Mononuclear cell (primary cell): ENCODE measurements around the gene P2RY2. TPM values are rescaled to one million over a fixed set of nuclear protein-coding genes. Genes with fewer than 3 reads are reported as not detected.

Experiments used
- H3K27me3 ChIP-seq: 2 replicates; pipeline ENCODE4 v1.6.0; 2011; ENCODE audit warnings: low read length, control low read depth; ENCODE audit not compliant: insufficient read depth
- H3K4me1 ChIP-seq: 2 replicates; pipeline ENCODE4 v1.5.1; 2011; ENCODE audit warnings: mild to moderate bottlenecking, low read length, control low read depth; ENCODE audit not compliant: insufficient read depth
- H3K4me3 ChIP-seq: 2 replicates; pipeline ENCODE4 v1.5.1; 2011; ENCODE audit warnings: mild to moderate bottlenecking, low read length, moderate library complexity
- H3K9me3 ChIP-seq: 2 replicates; pipeline ENCODE4 v1.5.1; 2011; ENCODE audit warnings: low read depth, mild to moderate bottlenecking, control low read depth, low read length
- total RNA-seq: library from RNA; depleted of rRNA; stranded (reverse); fragments of >200 nt; gene quantifications from one replicate; pipeline ENCODE4 v1.2.3, GENCODE V29; 2012

P2RY2 gene
- total RNA-seq, 1 donor = 2.4 TPM

DNA sequence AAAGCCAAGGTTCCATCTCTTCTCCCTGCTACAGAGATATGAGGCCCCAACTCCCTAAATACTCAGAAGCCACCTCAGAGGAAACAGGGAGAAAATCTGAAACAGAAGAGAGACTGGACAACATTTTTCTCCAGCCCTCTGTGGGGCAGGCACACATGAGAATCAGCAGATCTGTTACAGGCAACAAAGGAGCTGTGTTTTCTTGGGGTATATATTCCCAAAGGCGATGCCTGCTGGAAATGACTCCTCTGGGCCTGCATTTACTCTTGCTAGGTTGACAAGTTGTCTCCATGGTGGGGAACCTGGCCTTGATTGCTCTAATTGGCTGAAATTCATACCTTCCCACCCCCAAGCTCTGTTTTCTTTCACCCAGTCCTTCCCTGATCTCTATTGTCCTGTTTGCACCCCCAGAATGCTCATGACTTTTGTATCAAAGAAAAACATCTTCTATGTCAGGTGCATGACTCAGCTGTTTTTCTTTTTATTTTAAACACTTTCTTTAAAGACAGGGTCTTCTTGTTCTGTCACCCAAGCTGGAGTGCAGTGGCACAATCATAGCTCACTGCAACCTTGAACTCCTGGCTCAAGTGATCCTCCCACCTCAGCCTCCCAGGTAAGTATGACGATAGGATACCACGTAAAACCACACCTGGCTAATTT lies 30.6 kb downstream of the P2RY2 start:
- Histone ChIP-seq H3K4me1 (no peaks in the 10 kb centered on the region), H3K9me3 (no peaks in the 10 kb centered on the region), H3K4me3 (no peak overlapping the region), H3K27me3 (no peaks in the 10 kb centered on the region)

DNA sequence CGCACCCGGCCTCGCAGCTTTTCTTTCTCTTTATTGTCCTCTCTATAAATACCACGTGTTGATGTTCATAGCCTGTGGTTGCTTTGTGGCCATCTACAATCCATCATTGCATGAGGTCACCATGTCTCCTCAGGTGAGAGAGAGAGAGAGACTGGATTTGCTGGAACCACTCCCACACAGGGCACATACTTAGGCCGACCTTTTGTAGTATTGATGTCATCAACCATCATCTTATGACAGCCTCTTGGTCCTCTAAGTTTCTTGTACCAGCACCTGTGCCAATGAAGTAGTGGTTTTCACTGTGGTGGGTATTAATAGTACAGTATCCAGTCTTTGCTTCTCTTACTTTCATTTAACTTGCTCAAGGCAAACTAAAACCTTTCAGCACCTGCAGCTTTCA lies 31.2 kb downstream of the P2RY2 start:
- H3K4me1 ChIP-seq = no peaks in the 10 kb centered on the region
- no peaks in the 10 kb centered on the region for H3K27me3 ChIP-seq
- no peak overlapping the region for H3K4me3 ChIP-seq
- no peaks in the 10 kb centered on the region for H3K9me3 ChIP-seq

DNA sequence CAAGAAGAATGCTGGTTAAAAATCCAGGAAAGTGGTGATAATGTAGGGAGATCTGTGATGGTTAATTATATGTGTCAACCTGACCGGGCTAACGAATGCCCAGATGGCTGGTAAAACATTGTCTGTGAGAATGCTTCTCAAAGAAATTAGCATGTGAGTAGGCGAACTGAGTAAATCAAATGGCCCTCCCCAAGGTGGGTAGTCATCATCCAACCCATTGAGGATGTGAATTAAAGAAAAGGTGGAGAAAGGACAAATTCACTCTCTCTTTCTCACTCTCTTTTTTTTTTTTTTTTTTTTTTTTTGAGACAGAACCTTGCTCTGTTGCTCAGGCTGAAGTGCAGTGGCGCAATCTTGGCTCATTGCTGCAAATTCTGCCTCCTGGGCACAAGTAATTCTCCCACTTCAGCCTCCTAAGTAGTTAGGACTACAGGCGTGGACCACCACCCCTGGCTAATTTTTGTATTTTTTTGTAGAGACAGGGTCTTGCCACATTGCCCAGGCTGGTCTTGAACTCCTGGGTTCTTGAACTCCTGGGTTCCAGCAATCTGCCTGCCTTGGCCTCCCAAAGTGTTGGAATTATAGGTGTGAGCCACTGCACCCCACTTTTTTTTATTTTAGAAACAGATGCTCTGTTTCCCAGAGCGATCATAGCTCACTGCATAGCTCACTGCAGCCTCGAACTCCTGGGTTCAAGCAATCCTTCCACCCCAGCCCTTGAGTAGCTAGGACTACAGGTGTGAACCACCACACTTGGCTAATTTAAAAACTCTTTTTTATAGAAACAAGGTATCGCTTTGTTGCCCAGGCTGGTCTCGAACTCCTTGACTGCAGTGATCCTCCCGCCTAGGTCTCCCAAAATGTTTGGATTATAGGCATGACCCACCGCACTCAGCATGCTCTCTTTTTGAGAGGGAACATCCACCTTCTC lies 32.0 kb downstream of the P2RY2 start:
- no peaks in the 10 kb centered on the region for H3K4me1 ChIP-seq
- no peaks in the 10 kb centered on the region for H3K27me3 ChIP-seq
- no peak overlapping the region for H3K4me3 ChIP-seq

DNA sequence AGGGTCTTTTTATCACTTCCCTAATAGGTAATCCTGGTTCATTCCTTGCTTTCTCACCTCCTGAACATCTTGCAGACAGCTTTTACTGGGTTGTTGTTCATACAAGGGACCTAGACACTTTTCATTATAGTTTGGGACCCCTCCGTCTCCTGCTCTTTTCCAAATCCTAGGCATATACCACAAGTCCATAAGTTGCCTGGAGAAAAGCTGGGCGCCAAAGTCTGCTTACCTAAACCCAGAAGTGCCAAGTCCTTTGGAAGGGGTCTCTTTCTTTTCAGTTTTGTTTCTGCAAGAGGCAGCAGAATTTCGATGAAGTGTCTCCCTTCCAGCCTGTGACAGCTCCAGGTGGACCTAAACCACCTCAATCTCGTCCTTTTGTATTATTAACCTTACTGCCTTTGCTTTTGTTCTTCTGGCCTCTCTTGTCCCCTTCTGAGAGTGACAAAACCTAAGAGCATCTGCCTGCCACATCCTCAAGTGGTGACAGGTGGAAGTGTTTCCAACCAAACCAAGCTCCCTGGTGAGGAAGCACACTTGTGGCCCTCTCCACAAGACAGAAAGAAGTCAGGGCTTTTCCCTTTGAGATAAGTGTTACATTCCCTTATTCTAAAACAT lies 34.6 kb downstream of the P2RY2 start:
- Histone ChIP-seq H3K4me1 (no peaks in the 10 kb centered on the region), H3K4me3 (no peak overlapping the region), H3K9me3 (no peaks in the 10 kb centered on the region), H3K27me3 (no peaks in the 10 kb centered on the region)

More for the DNA sequence above, 32.0 kb downstream of the P2RY2 start:
- no peaks in the 10 kb centered on the region for H3K9me3 ChIP-seq

DNA sequence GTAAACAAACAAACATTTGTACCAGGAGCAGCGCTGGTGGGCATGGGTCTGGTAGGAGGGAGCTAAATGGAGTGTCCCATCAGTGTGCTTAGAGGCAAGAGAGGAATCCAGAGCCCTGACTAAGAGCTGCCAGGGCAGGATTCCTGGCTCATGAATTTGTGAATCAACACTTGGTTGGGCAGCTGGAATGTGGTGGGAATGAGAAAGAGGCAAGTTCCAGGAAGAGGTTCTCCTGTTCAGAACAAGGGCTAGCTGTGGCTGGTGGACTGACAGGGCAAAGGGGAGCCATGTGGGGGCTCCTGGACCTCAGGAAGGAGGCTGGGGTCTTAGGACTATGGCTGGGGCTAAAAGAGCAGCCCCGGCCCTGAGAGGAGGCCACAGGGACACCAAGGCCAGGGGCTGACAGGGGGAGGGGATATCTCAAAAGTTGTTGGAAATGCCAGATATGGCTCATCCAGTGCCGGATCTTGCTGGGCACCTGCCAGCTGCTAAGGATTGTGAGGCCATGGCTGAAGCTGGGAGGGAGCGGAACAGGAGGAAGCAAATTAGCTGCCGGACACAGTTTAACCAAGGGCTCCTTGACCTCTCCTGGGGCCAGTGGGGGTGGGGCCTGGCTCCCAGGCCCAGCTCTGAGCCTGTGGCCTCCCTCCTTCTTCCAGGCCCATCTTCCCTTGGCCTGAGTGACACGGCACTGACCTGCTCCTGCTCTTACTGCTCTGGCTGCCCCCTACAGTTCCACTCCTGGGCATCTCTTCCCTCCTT lies 39.4 kb downstream of the P2RY2 start:
- Histone ChIP-seq H3K4me3 (no peak overlapping the region), H3K9me3 (no peaks in the 10 kb centered on the region), H3K4me1 (no peaks in the 10 kb centered on the region), H3K27me3 (peaks cover 6% of the 10 kb centered on the region)

DNA sequence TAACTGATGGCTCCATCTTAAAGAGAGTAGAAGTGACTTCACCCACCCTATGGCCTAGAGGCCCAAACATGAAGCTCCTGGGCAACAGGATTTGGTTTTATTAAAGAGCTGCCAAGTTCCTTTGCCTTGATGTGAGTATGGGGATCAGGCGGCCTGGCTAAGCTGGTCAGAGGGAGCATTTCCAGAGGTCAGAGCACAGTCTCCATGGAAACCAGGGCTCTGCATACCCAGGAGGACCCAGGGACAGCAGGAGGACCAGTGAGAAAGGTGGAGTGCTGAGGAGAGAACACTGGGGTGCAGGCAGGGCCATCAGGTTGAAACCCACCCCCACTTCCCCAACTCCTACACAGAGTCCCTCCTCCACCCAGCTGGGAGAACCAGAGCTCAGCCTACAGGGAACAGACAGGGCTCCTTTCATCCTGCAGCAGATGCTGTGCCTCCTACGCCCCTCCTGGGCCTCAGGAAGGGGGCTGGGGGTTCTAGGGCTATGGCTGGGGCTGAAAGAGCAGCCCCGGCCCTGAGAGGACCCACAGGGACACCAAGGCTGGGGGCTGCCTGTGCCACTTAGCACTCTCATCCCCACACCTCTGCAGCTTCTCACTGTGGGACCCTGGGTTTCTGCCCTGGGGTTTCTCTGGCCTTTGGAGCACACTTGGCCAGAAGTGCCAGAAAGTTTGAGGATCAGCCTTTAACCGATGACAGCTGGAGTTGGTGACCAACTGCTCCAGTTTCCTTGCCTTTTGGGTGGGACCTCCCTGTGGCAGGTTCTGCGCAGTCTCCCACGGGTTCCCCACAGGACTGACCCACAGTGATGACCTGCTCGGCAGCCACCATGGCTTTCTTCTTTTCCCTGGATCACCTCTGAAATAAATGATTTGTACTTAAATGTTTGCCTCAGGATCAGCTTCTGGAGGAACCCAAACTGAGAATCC lies 40.3 kb downstream of the P2RY2 start:
- no peak overlapping the region for H3K4me3 ChIP-seq
- peaks cover 10% of the 10 kb centered on the region for H3K27me3 ChIP-seq
- no peaks in the 10 kb centered on the region for H3K4me1 ChIP-seq
- no peaks in the 10 kb centered on the region for H3K9me3 ChIP-seq

DNA sequence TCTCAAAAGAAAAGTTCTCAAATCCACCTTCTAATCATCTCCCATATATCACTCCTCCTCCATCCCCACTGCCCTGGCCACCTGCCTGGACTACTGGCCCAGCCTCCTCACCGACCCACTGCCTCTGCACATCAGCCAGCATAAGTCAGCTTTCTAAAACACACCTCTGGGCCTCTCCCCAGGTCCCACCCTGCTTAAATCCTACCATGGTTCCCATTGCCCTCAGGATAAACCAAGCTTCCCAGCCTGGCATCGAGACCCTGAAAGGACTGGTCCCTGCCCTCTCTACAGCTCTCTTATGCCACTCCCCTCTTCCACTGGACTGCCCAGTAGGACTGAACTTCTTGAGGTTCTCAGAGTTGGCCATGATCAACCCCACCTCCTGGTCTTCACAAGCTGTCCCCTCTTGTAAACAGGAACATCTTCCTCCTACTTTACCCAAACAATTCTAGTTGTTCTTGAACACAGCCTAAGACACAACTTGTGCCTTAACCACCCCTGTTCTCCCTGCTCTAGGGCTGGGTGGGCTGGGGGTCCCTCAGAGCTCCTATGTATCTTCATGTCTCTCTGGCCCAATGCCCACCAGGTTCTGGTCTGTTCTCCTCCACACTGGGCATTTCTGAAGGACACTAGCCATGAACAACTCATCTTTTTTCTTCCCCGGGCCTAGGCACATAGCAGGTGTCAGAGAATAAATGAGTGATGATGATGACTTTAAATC lies 41.5 kb downstream of the P2RY2 start:
- peaks cover 21% of the 10 kb centered on the region for H3K27me3 ChIP-seq
- no peak overlapping the region for H3K4me3 ChIP-seq
- no peaks in the 10 kb centered on the region for H3K9me3 ChIP-seq
- no peaks in the 10 kb centered on the region for H3K4me1 ChIP-seq

DNA sequence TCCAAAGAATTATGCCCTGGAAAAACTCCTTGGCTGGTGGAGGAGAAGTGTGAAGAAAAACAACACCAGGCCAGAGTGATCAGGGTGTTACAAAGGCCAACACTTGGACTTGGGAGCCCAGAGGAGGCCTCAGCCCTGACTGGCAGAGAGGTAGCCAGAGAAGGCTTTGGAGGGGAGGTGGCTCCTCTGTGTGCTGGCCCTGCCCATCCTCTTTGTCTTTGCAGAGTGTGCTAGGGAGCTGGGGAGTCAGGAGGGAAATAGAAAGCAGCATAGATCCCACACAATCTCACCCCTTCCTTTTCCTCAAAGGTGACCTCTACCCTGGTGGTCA lies 42.0 kb downstream of the P2RY2 start:
- no peaks in the 10 kb centered on the region for H3K4me1 ChIP-seq
- H3K9me3 ChIP-seq = no peaks in the 10 kb centered on the region
- no peak overlapping the region for H3K4me3 ChIP-seq
- peaks cover 27% of the 10 kb centered on the region for H3K27me3 ChIP-seq

DNA sequence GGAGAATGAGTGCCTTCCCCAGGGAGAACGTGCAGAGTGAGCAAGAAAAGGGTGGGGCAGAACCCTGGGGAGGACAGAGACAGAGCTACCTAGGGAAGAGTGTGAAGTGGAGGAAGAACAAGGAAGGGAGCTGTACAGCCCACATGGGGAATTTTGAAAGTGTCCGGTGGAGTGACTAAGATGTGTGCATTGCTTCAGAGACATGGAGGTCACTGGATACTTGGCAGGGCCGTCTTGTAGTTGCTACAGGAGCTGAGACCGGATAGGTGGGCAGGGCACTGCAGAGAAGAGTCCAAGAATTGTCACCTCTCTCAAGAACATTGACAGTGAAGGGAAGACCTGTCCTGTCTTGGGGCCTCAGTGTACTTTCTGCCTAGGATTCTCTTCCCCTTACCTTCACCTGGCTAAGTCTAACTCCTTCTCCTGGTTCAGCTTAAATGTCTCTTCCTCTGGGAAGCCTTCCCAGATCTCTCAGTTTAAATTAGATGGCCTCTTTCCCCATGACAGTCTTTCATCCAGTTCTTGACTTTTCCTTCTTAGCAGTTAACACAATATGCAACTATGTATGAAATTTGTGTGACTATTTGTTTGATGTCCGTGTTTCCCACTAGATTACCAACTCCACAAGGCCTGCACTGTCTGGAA lies 44.9 kb downstream of the P2RY2 start:
- Histone ChIP-seq H3K4me1 (no peaks in the 10 kb centered on the region), H3K4me3 (no peak overlapping the region), H3K9me3 (no peaks in the 10 kb centered on the region), H3K27me3 (peaks cover 32% of the 10 kb centered on the region)

DNA sequence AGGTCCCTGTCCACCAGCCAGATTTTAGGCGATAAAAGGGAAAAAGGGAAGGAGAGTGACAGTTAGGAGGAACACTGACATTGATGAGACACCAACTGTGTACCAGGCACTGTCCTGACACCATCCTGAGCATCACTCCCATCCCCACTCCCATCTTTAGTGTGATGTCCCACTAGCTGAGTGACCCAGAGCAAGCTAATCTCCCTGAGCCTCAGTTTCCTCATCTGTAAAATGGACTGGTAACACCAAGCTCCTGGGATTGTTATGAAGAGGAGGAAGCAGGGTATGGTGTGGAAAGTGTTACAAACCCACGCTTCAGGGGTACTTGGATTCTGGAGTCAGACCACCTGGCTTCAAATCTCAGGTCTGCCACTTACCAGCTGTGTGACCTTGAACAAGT lies 45.6 kb downstream of the P2RY2 start:
- H3K27me3 ChIP-seq = peaks cover 32% of the 10 kb centered on the region
- H3K4me3 ChIP-seq = no peak overlapping the region
- H3K4me1 ChIP-seq = no peaks in the 10 kb centered on the region
- no peaks in the 10 kb centered on the region for H3K9me3 ChIP-seq

DNA sequence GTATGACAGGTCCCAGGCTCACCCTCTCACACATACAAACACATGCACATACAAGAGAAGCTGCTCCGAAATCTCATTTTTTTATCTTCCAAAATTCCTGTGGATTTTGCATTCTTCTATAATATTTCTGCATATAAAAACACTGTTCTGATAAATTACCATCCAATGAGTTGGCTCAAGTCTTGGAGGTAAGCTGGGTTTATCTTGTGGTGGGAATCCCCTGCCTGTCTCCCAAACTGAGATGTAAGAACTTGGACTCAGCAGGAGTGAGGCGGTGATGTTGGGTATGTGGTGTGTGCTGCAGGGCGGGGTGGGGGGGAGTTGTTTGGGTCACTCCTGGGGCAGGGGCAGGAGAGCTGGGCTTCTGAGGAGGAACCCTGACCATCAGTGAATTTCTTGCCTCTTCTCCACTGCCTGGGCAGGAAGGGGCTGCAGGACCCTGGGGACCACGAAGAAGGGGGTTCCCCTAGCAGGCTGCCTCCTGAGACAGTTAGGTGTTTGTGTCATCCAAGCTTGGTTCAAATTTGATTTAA lies 47.3 kb downstream of the P2RY2 start:
- Histone ChIP-seq H3K4me3 (no peak overlapping the region), H3K27me3 (peaks cover 32% of the 10 kb centered on the region), H3K9me3 (no peaks in the 10 kb centered on the region), H3K4me1 (peaks cover 9% of the 10 kb centered on the region)

DNA sequence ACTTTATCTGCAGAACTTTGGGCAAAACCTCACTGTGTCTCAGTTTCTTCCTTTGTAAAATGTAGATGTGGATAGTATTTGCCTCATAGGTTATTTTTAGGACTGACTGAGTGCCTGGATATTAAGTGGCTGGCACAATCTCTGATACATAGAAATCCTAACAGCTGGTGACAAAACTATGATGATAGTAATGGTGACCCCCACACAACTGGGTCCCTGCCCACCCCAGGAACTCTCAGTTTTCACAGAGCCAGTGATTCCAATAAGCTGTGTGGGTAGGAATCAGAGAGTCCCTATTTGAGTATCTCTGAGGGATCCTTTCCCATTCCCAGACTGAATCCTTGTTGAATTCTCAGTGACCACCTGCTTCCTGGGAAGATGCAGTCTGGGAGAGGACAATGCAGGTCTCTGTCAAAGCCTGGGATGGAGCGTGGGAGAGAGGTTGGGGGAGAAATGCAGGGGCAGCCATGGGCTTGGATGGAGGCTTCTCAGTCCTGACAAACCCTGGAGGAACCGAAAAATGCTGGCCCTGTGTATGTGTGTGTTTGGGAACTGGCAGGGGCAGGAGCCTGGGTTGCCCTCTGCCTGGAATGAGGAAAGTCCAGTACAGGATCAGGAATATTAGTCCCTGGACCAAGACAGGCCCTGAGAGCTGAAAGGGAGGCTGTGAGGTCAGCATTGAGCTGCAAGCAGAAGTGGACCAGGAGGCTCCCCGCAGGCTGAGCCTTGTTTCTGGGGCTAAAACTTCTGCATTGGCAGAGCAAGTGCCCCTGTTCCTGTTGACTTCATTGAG lies 48.0 kb downstream of the P2RY2 start:
- no peaks in the 10 kb centered on the region for H3K9me3 ChIP-seq
- H3K4me1 ChIP-seq = peaks cover 11% of the 10 kb centered on the region
- peaks cover 32% of the 10 kb centered on the region for H3K27me3 ChIP-seq
- H3K4me3 ChIP-seq = no peak overlapping the region
